GM08714 (cell line): ENCODE measurements around the gene PLPP2.

Experiments used
- H3K4me3 ChIP-seq: fragments of 200-500 bp; sonication (Bioruptor generic); 2 replicates; pipeline ENCODE4 v1.5.1; 2014; ENCODE audit warnings: mild to moderate bottlenecking, low read length, inconsistent platforms
- ZNF274 ChIP-seq: IDR thresholded peaks from 2 replicates; pipeline ENCODE4 v1.6.1; 2012; ENCODE audit warnings: mild to moderate bottlenecking, low read depth, low read length

The PLPP2 gene

DNA sequence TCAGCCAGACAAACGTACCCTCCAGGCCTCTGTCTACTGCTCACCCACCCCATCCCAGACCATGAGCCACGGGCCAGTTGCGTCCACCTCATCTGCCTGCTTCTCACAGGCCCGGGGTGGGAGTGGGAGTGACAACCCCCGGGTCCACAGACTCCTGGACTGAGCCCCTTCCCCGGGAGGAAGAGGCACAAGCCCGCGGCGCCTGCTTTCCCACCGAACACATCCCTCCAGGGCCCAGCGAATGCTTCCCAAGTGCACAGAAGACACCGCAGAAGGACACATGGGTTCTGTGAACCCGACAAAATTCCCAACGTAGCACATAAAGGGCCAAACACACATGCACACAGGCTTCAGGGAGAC is 18.0 kb upstream of the PLPP2 start:
- no peak for TF ChIP-seq ZNF274
- no peak overlapping the region for H3K4me3 ChIP-seq

GRCh38 chr19:308471-309205 is 17.4 kb upstream of the PLPP2 start:
- H3K4me3 ChIP-seq: no peak overlapping the region
- TF ChIP-seq ZNF274: no peak

DNA sequence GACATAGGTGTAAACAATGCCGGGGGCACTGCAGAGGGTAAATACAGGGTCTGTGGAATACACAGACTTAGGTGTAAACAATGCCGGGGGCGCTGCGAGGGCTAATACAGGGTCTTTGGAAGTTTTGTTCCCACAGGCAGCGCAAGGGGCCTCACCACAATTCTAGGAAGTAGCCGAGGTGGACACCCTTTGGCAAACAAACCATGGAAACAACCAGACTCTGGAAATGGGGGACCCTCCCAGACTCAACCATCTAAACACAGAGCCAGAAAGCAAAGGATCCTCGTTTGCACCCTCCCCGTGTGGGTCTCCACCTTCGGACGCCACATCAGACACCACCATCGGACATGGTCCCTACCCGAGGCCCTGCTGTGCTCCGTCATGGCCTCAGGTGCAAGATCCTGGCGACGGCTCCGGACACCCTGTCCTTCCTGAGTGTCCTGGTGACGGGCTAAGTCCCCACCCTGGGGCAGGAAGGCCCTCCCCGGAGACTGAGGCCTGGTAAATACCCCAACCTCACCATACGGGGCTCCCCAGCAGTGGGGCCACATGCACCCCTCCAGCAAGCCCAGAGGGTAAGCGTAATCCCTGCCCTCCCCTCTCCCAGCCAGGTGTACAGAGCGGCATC is 16.7 kb upstream of the PLPP2 start:
- no peak for TF ChIP-seq ZNF274
- no peak overlapping the region for H3K4me3 ChIP-seq

DNA sequence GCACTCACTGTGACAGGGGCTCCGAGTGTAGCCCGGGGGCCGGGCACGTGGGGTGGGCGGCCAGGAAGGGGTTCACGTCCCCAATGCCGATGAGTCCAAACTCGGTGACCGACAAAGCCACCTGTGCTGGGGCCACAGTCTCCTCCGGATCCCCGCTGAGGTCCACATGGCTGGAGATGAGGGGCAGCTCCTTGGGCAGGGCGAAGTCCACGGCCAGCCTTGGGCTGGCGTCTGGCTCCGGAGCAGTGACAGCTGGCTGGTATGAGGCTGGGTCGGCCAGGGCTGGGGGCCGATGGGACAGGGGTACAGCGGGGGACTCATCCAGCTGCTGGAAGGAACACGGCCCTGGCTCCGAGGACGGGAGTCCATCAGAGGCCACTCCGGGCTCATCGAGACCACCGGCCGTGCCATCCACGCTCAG is 15.9 kb upstream of the PLPP2 start:
- no peak overlapping the region for H3K4me3 ChIP-seq
- TF ChIP-seq ZNF274: no peak

DNA sequence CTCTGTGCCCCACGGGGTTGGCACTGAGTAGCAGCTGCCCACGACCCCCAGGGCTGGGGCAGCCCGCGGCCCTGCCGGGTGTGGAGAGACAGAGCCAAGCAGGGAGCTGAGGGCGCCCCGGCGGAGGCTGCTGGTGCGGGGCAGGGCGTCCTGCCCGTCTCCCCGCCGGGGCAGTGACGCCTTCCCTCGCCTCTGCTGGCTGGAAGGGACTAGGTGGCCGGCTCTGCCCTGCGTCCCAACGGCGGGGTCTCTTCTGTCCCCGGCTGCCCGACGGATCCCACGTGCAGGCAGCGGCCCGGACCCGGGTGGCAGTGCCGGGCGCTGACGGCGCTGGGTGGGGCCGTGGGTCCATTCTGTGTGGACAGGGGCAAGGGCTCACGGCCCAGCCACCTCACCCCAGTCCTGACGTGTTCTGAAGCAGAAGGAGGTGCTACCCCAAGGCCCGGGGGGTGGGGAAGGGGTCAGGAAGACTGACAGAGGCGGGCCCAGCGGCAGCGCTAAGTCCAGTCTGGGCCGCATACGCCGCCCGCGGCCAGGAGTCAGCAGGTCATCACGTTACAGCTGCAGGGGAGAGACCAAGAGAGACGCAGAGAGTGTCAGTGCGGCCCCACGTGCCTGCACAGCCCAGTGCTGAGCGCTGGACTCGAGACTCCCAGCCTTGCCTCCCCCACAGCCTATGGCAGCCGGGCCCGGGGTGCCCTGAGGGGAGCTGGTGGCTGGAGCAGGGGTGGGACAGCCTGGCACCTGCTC is 15.1 kb upstream of the PLPP2 start:
- no peak overlapping the region for H3K4me3 ChIP-seq
- TF ChIP-seq ZNF274: no peak

DNA sequence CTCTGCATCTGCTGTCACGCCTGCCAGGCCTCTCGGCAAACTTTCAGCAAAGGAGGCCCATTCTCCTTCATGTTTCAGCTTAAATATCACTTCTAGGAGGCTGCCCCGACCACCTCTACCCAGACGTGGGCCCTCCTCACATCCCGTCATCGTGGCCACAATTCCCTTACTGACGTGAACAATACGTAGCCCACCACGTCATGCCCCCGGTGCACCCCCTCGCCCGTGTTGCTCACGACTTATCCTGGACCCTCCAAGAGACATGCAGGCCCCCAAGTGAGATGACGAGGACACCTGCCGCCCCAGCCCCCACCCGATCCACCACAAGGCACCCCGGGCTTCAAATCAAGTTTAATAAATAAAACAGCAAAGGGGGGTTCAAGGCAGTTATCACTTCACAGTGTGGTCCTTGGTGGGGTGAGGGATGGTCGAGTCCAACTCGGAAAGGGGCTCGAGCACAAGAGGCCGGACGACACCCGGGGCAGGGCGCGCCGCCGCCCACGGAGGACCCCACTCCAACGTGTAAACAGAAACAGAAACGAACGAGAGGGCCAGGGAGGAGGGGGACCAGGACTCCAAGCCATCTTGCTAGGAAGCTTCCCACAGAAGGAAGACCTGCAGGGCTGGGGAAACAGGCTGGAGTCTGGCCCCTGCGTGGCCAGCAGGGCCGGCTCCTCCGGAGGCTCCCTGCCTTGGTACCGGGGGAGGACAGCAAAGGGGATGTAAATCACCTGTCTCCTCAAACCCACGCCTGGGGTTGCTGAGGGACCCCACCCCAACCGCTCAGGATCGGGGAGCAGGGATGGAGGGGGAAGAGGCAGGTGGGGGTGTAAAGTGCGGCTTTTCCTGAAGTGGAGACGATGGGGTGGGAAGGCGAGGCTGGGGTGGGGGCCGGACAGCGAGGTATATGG is 14.3 kb upstream of the PLPP2 start:
- TF ChIP-seq ZNF274: no peak
- no peak overlapping the region for H3K4me3 ChIP-seq

- no peak overlapping the region for H3K4me3 ChIP-seq
- no peak for TF ChIP-seq ZNF274
These were observed 5.4 kb upstream of the PLPP2 start for GRCh38 chr19:296476-297225.

DNA sequence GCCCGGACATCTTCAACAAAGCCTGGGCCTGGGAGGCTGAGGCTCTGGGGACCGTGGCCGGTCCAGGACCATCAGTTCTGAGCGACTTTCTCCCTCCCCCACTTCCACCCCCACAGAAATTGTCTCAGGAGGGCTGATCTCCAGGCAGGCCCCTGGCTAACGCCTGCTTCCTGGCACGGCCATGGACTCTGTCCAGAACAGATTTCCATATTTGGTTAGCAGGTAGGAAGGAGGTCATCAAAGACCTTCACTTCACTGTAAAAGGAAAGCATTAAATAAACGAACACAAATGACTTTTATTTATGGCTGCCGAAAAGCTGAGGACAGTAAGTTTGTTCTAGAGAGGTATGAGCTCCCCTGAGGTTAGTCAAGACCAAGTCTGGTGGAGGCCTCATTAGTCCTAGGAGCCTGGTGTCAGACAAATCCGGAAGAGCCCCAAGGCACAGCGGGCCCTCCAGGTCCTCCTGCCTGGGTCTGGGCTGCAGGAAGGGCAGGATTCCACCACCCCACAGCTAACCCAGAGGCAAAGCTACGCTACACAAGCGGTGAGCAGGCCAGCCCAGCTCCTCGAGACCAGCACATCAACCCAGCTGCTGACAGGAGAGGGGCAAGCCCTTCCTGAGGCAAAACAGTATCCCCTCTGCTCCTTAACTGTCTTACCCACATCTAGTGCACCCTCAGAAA is 4.6 kb upstream of the PLPP2 start:
- H3K4me3 ChIP-seq: no peak overlapping the region
- no peak for TF ChIP-seq ZNF274

DNA sequence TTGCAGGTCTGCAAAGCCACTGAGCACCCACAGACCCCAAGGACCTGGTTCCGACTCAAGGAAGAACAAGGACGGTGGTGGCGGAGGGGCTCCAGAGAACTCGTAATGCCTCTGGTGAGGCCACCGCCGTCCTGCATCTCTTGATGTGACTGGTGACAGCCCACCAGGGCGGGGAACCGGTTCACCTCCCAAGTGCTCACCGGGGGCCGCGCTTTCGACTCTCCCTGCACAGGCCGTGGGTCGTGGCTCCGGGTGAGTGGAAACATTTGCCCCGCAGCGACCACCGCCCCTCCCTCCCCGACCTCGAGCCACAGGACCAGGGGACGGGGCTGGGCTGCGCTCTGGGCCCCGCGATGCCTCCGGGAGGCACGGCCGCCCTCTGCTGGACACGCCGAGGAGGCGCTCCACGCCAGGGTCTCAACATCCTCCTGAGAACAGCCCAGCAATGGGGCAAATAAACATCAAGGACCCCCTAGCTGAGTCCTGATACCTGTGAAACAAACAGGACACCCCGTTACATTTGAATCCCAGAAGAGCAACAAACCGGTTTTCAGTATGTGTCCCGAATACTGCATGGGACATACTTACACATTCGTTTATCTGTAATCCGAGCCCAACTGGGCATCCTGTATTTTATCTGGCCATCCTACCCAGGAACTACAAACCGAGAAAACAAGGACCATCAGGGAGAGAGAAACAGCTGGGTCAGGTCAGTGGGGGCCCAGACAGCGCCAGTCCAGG is 3.9 kb upstream of the PLPP2 start:
- TF ChIP-seq ZNF274: no peak
- no peak overlapping the region for H3K4me3 ChIP-seq

DNA sequence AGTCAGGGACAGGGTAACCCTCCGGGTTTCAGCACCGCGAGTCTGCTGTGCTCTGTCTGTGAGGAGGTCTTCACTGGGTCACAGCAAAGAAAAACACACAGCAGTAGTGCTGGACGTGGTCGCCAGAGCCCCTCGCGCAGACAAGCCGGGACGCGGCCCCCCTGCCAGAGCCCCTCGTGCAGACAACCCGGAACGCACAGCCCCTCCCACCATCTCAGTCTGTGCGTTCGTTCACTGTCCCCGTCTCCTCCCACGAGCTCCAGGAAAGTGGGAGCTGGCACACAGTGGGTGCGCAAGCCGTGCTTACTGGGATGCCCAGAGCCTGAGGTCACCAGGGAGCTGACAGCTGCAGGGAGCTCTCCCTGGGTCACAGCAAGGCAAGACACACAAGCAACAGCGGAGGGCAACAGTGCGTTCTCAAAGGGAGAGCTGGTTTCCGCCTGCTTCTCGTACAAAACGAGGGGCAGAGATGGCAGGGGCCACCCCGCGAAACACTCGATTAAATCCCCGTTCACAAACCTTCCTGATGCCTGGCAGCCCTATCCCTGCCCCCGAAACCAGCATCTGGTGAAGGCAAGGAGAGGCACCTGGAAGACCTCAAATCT is 3.2 kb upstream of the PLPP2 start:
- no peak overlapping the region for H3K4me3 ChIP-seq
- no peak for TF ChIP-seq ZNF274

DNA sequence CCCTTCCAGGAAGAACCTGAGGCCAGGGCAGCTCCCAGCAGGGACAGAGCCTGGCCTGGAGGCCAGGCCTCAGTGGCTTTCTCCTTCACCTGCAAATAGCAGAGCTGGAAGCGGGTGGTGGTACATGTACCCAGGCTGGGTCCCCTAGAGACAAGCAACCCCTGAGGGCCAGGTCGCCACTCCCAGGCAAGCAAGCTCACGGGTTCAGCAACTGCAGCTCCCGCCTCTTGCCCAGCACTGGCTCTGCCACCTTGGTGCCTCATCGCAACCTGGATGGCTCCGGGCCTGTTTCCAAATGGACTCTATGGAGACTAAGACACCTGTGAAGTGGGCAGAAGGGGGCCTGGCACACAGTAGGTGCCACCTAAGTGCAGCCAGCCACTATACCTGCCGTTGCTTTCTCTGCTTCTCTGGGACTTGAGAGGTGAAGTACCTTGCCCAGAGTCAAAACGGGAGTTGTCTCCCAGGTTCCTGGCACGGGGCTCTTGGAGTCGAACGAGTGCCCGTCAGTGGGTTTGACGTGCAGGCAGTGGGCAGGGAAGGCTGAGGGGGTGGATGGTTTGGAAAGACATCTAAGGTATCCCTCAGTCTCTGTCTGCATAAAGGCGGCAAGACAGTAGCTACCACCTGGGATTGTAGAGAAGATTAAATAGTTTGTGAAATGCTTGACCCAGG is 2.4 kb upstream of the PLPP2 start:
- H3K4me3 ChIP-seq: no peak overlapping the region
- no peak for TF ChIP-seq ZNF274
